MCF 10A (cell line): Measurements from ENCODE around the gene HVCN1. TPM values are rescaled to one million over a fixed set of nuclear protein-coding genes. Genes with fewer than 3 reads are reported as not detected.
"Not testable (repeated sequence)": the region's sequence is repeated elsewhere in the genome, so short reads cannot be mapped to it uniquely, and the experiment has no call there.

Source experiments
- BruUV-seq: library from RNA; stranded (reverse); fragments of 400-500 nt; replicated peaks from 2 replicates; lab custom pipeline; 2021; lab: Mats Ljungman, UMichigan
- CTCF ChIA-PET: fragments of 300-600 bp; sonication (Branson Sonifier 250); formaldehyde crosslinking; extraction: SDS; loops from one replicate; lab custom pipeline; 2021; ENCODE audit warnings: antibody characterized with exemption, inconsistent platforms; lab: Yijun Ruan, JAX
- POLR2A ChIA-PET: fragments of 300-600, 350-650 bp; sonication (Branson Sonifier 250); formaldehyde crosslinking; extraction: SDS; loops from one replicate; lab custom pipeline; 2020; ENCODE audit warnings: antibody characterized with exemption, inconsistent platforms; lab: Yijun Ruan, JAX
- DNase-seq: peaks from one replicate; pipeline ENCODE4 v3.0.0-alpha.2; 2018; ENCODE audit not compliant: unreplicated experiment
- H3K27ac Mint-ChIP-seq: one replicate; pipeline ENCODE4 v1.8.0; 2022; ENCODE audit warnings: mild to moderate bottlenecking, low read depth, mixed read lengths; ENCODE audit not compliant: unreplicated experiment
- H3K27me3 Mint-ChIP-seq: one replicate; pipeline ENCODE4 v1.8.0; 2022; ENCODE audit warnings: mixed read lengths; ENCODE audit not compliant: insufficient read depth, unreplicated experiment
- H3K36me3 Mint-ChIP-seq: one replicate; pipeline ENCODE4 v1.8.0; 2022; ENCODE audit warnings: mild to moderate bottlenecking, moderate library complexity, mixed read lengths; ENCODE audit not compliant: insufficient read depth, unreplicated experiment
- H3K4me1 Mint-ChIP-seq: one replicate; pipeline ENCODE4 v1.8.0; 2022; ENCODE audit warnings: mixed read lengths; ENCODE audit not compliant: insufficient read depth, unreplicated experiment
- H3K4me3 Mint-ChIP-seq: one replicate; pipeline ENCODE4 v1.8.0; 2022; ENCODE audit warnings: mild to moderate bottlenecking, moderate library complexity, mixed read lengths; ENCODE audit not compliant: unreplicated experiment
- H3K9me3 Mint-ChIP-seq: one replicate; pipeline ENCODE4 v1.8.0; 2022; ENCODE audit warnings: mixed read lengths; ENCODE audit not compliant: unreplicated experiment
- intact Hi-C: fragments of 100-400 bp; cut with micrococcal nuclease; formaldehyde crosslinking; loops from 2 replicates; pipeline ENCODE4 v1.14.1; 2022
- total RNA-seq: library from RNA; stranded (reverse); gene quantifications from 2 replicates; pipeline ENCODE4 v1.2.3, GENCODE V29; 2022
- TF ChIP-seq, protein P1 (sequence below): fragments of 200-600 bp; IDR thresholded peaks from one replicate; pipeline ENCODE4 v1.8.0; 2022; ENCODE audit warnings: antibody characterized with exemption, mild to moderate bottlenecking; ENCODE audit not compliant: unreplicated experiment

The HVCN1 gene
- total RNA-seq, 1 experiment from 2014 or later, result not detected

GRCh38 chr12:110657747-110658146 lies 31.2 kb downstream of the HVCN1 start:
- no peak overlapping the region for H3K27ac Mint-ChIP-seq
- intact Hi-C loops, result no loop called here
- CTCF ChIA-PET, result interaction anchor here (0.6 kb wide), 1 partner anchor 19 kb away, joined by 3 read pairs; no protein-coding TSS in a partner anchor

DNA sequence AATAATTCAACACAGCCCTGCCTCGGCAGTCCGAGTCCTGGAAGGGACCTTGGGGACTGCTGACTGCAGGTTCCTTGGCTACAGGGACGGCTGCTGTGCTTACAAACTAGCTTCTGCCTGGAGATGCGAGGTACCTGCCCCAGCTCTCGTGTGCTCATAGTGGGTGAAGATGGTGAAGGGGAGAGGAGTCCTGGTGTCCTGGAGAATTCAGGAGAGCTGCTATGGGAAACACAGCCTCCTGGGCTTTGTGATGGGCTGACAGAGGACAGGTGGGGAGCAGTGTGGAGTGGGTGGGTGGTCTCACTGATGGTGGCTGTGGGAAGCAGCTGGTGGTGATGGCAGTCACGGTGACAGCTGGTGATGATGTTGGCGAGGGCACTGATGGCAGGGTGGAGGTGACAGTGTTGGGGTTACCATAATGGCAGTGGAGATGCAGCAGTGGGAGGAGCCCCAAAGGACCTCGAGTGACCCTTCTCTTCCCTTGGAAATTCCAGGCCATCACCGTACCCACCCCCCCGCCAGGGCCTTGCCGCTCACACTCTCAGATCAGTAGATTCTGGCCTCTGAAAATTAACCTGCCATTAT lies 32.8 kb downstream of the HVCN1 start:
- H3K9me3 Mint-ChIP-seq, result no peaks in the 10 kb centered on the region
- no TSS peak for BruUV-seq
- intact Hi-C loops, result no loop called here
- no peak for DNase-seq
- H3K4me3 Mint-ChIP-seq, result no peak overlapping the region
- POLR2A ChIA-PET, result no interaction called here
- H3K36me3 Mint-ChIP-seq, result no peaks in the 10 kb centered on the region
- CTCF ChIA-PET, result no interaction called here
- peaks cover 9% of the 10 kb centered on the region for H3K27me3 Mint-ChIP-seq
- H3K27ac Mint-ChIP-seq, result no peak overlapping the region
- TF ChIP-seq, protein P1, sequence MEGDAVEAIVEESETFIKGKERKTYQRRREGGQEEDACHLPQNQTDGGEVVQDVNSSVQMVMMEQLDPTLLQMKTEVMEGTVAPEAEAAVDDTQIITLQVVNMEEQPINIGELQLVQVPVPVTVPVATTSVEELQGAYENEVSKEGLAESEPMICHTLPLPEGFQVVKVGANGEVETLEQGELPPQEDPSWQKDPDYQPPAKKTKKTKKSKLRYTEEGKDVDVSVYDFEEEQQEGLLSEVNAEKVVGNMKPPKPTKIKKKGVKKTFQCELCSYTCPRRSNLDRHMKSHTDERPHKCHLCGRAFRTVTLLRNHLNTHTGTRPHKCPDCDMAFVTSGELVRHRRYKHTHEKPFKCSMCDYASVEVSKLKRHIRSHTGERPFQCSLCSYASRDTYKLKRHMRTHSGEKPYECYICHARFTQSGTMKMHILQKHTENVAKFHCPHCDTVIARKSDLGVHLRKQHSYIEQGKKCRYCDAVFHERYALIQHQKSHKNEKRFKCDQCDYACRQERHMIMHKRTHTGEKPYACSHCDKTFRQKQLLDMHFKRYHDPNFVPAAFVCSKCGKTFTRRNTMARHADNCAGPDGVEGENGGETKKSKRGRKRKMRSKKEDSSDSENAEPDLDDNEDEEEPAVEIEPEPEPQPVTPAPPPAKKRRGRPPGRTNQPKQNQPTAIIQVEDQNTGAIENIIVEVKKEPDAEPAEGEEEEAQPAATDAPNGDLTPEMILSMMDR, result no peak
- no peaks in the 10 kb centered on the region for H3K4me1 Mint-ChIP-seq

More at GRCh38 chr12:110657747-110658146, 31.2 kb downstream of the HVCN1 start:
- no peak for DNase-seq
- H3K9me3 Mint-ChIP-seq, result no peaks in the 10 kb centered on the region
- TF ChIP-seq, protein P1, result no peak
- H3K4me3 Mint-ChIP-seq, result no peak overlapping the region
- no TSS peak for BruUV-seq
- peaks cover 25% of the 10 kb centered on the region for H3K27me3 Mint-ChIP-seq
- POLR2A ChIA-PET, result no interaction called here
- no peaks in the 10 kb centered on the region for H3K4me1 Mint-ChIP-seq
- H3K36me3 Mint-ChIP-seq, result no peaks in the 10 kb centered on the region

- CTCF ChIA-PET, result interaction anchor here (0.8 kb wide), 1 partner anchor 51 kb away, joined by 4 read pairs; no protein-coding TSS in a partner anchor
- H3K4me3 Mint-ChIP-seq, H3K27ac Mint-ChIP-seq, H3K36me3 Mint-ChIP-seq, DNase-seq, H3K4me1 Mint-ChIP-seq, intact Hi-C loops, BruUV-seq, H3K9me3 Mint-ChIP-seq, H3K27me3 Mint-ChIP-seq: not testable (repeated sequence)
- POLR2A ChIA-PET, result interaction anchor here (0.6 kb wide), 1 partner anchor 506 kb away, joined by 3 read pairs; no protein-coding TSS in a partner anchor
Measured at GRCh38 chr12:110654238-110654637, 34.7 kb downstream of the HVCN1 start.

DNA sequence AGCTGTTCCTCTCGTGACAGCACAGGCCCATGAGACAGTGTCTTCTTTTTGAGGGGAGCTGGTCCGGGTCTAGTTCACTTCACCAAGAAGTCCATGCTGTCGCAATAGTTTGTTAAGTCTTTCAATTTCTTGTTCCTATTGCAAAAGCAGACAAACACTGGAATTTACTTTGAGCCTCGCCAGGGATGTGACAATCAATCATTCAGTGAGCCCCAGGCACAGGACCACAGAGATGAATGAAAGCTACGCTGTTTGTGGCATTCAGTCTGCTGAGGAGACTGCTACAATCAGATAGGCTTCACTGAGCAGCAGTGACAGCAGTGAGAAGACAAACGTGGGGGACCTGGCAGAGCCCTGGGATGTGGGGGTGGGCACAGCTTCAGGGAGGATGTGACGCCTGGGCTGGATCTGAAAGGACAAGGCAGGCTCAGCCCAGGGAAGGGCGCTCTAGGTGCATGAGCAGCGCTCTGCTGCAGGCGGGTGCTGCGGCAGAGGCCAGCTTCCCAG lies 39.5 kb downstream of the HVCN1 start:
- H3K4me1 Mint-ChIP-seq, result no peaks in the 10 kb centered on the region
- H3K36me3 Mint-ChIP-seq, result peaks cover 19% of the 10 kb centered on the region
- ChIA-PET POLR2A (interaction anchor here (1.0 kb wide), 1 partner anchor 14 kb away, joined by 3 read pairs; no protein-coding TSS in a partner anchor), CTCF (no interaction called here)
- DNase-seq, result no peak
- H3K27me3 Mint-ChIP-seq, result no peaks in the 10 kb centered on the region
- TF ChIP-seq, protein P1, result no peak
- no peak overlapping the region for H3K27ac Mint-ChIP-seq
- H3K9me3 Mint-ChIP-seq, result no peaks in the 10 kb centered on the region
- H3K4me3 Mint-ChIP-seq, result no peak overlapping the region
- BruUV-seq, result no TSS peak
- intact Hi-C loops, result no loop called here
